HG03520 (cell line): ENCODE results near the gene ABCB8.

Experiments used
- ATAC-seq: cut with Tn5 transposase; IDR thresholded peaks from one replicate; pipeline ENCODE4 v1.9.1; 2021; ENCODE audit warnings: mild to moderate bottlenecking, moderate library complexity; ENCODE audit not compliant: unreplicated experiment

ABCB8 gene

DNA sequence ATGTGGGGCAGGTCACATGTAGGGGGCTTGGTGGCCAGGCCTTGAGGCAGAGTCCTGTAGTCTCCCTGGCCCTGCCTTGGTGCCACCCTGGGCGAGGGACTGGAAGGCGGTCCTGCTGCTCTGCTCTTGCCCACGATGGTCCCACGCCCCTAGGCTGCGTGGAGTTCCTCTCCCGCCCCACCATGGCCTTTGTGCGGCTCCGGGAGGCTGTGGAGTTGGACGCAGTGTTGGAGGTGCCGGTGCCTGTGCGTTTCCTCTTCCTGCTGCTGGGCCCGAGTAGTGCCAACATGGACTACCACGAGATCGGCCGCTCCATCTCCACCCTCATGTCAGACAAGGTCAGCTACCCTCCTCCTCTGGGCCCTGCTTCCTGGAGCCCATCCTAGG lies 42.3 kb downstream of the ABCB8 start:
- ATAC-seq: no peak

DNA sequence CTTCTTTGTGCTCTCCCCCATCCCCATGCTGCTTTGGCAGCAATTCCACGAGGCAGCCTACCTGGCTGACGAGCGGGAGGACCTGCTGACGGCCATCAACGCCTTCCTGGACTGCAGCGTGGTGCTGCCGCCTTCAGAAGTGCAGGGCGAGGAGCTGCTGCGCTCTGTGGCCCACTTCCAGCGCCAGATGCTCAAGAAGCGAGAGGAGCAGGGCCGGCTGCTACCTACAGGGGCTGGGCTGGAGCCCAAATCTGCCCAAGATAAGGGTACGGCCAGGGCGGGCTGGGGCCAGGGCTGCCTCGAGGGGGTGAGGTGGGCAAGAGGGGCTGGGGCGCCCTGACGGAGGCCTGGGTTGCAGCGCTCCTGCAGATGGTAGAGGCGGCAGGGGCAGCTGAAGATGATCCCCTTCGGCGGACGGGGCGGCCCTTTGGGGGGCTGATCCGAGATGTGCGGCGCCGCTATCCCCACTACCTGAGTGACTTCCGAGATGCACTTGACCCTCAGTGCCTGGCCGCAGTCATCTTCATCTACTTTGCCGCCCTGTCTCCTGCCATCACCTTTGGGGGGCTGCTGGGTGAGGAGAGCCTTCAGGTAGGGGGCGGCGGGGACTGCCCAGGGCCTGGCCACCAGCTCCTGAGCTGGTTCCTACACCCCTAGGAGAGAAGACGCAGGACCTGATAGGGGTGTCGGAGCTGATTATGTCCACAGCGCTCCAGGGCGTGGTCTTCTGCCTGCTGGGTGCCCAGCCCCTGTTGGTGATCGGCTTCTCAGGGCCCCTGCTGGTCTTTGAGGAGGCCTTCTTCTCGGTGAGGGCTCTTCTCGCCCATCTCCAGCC lies 43.0 kb downstream of the ABCB8 start:
- no peak for ATAC-seq

DNA sequence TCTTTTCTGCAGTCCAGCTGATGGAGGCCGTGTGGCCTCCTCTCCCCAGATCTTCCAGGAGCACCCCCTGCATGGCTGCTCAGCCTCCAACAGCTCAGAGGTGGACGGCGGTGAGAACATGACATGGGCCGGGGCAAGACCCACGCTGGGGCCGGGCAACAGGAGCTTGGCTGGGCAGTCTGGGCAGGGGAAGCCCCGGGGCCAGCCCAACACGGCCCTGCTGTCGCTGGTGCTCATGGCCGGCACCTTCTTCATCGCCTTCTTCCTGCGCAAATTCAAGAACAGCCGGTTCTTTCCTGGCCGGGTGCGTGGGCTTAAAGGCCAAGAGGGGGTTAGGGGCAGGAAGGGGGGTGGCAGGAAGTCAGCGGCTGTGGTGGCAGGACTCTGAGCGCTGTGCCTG lies 45.7 kb downstream of the ABCB8 start:
- no peak for ATAC-seq

DNA sequence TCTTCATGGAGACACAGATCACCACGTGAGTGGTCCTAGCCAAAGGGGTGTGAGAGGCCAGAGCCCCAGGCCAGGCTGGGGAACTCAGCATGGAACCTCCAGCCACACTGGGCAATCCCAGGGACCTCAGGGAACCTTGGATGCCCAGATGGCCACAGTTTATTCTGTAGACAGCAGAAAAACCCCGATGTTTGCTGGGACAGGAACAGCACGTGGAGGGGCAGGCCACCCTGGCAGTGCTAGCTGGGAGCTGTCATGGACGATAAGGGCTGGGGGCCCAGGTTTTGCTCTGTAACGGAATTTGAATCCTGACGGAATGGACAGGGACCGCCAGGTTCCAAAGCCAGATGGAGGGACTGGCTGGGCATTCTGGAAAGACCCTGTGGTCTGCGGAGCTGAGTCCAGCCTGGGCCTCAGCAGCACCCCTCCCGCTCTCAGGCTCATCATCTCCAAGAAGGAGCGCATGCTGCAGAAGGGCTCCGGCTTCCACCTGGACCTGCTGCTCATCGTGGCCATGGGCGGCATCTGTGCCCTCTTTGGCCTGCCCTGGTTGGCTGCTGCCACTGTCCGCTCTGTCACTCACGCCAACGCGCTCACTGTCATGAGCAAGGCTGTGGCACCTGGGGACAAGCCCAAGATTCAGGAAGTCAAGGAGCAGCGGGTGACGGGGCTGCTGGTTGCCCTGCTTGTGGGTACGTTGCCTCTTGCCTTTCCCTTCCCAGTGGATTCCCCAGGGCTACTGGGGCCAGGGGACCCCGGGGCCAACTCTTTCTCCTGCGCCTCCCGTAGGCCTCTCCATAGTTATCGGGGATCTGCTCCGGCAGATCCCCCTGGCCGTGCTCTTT lies 46.8 kb downstream of the ABCB8 start:
- ATAC-seq: no peak

DNA sequence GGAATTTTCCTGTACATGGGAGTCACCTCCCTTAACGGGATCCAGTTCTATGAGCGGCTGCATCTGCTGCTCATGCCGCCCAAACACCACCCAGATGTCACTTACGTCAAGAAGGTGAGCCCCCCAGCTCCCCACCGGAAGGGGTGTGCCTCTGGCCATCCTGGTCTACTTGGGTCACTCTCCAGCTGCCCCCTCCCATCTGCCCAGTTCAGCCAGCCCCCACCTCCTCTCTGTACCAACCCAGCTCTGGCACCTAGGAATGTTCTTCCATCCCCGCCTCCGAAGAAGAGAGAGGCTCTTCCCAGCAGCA lies 47.4 kb downstream of the ABCB8 start:
- ATAC-seq: no peak

DNA sequence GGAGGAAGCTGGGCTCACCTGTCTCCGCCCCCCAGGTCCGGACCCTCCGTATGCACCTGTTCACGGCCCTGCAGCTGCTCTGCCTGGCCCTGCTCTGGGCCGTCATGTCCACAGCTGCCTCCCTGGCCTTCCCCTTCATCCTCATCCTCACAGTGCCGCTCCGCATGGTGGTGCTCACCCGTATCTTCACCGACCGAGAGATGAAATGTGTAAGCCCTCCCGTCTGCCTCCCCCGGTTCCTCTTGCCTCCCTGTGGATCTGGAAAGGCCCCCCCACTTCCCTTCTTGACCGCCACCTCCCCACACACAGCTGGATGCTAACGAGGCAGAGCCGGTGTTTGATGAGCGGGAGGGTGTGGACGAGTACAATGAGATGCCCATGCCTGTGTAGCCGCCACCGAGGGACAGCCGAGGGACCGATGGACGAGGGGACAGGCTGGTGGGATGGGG lies 47.8 kb downstream of the ABCB8 start:
- no peak for ATAC-seq

DNA sequence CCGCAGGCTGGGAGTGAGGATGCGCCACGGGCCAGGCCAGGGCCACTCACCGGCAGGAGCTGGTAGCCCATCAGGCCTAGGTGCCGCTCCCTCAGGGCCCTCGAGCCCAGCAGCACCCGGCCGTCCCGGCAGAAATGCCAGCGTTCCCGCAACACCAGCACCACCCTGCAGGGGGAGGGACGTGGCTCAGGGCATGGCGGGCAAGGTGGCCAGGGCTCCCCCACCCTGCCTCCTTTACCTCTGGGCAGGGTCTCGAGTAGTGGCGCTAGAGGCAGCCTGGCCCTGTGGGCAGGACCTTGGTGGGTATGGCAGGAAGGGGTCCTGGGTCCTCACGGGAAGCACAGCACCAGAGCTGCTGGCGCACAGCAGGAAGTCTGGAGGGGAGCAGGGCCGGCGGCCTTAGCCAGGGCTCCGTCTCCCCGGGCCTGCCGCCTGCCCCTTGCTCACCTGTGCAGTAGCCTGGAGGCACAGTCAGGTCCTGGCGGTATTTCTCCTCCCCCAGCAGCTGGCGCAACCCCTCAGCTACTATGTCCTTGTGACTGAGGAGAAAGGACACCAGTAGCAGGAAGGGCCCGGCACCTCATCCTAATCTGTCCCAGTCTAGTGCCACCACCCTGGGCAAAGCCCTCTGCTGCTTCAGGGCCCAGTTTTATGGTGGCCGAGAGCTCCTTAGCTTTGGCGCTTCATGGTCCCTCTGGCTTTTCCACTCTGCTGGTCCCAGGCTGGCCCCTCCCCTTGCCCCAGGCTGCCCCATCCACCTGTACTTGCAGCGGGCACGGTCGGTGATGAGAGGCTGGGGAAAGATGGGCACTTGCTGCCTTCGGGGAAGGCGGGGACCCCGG lies 48.8 kb downstream of the ABCB8 start:
- no peak for ATAC-seq

DNA sequence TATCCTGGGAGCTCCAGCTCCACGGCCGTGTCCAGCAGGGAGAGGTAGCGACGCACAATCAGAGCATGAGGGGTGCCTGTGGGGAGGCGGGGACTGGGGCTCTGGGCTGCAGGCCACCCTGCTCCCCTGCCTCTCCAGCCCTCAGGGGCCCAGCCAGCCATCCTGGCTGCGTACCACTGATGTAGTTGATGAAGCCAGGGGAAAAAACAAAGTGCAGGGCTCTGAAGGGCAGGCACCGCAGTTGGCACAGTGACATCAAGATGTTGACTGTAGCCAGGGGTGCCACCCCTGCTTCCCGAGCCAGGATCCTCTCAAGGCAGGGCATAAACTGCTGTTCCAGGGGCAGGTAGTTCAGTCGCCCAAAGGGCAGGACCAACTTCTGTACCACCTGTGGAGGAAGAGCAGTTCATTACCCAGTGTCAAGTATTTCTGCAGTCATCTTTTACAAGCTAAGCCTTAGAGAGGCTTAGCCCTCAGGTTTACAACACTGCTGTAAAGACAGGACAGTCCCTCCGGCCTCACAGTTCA lies 49.5 kb downstream of the ABCB8 start:
- no peak for ATAC-seq

DNA sequence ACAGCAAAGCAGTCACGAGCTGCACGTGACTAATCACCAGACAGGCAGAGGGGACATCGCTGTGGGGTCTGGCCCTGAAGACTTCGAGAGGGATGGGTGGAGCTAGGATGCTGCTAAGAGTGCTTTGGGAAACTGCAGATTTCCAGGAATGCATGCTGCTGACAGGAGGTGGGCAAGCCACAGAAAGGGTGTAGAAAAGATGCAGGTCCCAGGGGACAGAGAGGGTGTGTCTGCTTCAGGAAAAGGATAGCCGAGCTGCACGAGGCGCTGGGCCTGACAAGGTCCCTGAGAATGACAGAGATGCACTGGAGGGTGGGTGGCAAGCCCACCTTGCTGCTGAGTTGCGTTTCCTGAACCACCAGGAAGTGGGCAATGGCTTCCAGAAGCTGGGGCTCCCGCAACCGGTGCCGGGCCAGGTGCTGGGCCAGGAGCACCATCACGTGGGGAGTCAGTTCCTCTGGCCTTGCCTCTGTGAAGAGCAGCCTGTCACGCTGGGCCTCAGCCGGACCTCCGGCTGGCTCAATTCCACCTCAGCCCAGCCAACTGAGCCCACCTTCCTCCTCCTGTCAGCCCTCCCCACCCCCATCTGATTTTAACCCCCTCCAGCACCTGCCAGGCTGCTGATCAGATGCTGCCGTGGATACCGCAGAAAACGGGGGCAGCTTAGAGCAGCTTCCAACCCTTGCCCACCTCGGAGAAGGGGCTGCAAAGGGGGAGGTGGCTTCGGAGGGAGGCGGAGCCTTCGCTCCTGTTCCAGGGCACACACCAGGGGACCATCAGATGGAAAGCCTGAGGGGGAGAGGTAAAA lies 50.2 kb downstream of the ABCB8 start:
- no peak for ATAC-seq

DNA sequence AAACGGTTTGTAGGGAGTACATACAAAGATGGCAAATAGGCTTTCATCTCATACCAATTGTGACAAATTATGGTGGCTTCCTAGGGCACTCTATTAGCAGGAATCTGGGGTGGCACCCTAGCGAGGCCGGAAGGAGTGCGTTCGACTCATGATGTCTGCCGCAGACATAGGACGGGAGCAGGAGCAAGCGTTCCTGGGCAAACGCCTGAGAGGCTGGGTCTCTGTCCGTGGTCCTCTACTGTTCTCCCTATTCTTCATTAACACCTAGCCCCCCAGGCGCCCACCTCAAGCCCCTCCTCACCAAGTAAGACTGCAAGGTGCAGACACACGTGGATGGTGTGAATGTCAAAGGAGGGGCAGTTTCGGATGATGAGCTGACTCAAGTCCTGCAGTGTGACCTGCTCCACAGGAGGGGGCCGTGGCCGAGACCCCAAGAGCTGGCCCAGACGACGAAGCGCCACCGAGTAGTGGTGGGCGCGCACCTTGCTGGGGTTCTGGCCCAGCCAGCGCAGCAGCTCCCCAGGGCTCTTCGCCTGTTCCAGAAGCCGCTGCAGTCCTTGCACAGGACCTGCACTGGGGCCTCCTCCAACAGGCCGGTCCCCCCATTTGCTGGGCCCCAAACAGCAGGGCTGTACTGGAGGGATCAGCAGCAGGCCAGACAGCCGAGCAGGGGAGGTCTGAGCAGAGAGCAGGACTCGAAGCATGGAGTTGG lies 51.1 kb downstream of the ABCB8 start:
- no peak for ATAC-seq

DNA sequence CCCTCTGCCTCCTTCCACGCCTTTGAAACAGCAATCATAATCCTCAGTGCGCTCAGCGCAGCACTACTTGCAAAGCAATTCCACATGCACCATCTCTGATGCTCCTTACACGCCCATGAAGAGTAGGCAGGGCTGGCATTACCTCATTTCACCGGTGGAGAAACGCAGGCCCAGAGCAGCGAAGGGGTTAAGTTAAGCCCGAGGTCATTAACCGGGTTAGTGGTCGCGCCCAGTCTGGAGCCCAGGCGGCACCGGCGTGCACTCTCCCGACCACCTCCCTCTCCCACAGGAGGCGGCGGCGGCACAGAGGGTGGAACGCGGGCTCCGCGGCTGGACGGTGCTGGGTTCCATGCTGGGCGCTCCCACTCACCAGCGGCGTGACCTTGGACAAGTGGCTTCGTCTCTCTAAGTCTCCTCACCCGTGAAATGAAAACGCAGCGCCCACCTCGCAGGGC lies 51.8 kb downstream of the ABCB8 start:
- ATAC-seq: no peak

DNA sequence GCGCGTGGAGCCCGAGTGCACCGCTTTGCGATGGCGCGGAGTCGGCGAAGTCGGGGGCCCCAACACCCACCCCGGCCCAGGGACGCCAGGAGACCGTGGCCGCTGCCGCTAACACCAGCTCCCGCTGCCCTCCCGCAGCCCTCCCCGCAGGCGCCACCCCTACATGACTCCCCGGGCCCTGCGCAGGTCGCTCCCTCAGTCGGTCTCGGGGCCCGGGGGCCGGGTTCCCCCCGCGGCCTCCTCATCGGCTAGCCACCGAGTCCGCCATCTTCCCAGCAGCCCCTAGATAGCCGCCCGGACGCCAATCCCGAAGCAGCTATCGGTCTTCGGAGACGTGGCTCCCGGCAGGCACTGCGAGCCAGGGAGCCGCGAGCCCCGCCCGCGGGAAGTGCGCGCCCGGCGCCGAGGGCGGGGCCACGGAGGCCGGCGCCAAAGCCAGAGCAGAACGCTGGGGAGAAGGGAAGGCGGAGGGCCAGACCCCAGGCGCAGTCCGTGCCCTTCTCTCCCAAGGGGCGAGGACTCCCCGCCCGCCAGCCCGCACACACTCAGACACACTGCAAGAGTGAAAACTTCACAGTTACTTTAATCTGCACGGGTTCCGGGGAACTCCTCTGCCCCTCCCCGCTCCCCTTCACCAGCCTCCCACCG lies 52.4 kb downstream of the ABCB8 start, which contains the start of gene FASTK:
Gene FASTK (minus strand): TSS at position 288 of the 648 bp plus-strand sequence. CDS start 43 bp downstream, at position 245.
- peak; percentile 76 for ATAC-seq

DNA sequence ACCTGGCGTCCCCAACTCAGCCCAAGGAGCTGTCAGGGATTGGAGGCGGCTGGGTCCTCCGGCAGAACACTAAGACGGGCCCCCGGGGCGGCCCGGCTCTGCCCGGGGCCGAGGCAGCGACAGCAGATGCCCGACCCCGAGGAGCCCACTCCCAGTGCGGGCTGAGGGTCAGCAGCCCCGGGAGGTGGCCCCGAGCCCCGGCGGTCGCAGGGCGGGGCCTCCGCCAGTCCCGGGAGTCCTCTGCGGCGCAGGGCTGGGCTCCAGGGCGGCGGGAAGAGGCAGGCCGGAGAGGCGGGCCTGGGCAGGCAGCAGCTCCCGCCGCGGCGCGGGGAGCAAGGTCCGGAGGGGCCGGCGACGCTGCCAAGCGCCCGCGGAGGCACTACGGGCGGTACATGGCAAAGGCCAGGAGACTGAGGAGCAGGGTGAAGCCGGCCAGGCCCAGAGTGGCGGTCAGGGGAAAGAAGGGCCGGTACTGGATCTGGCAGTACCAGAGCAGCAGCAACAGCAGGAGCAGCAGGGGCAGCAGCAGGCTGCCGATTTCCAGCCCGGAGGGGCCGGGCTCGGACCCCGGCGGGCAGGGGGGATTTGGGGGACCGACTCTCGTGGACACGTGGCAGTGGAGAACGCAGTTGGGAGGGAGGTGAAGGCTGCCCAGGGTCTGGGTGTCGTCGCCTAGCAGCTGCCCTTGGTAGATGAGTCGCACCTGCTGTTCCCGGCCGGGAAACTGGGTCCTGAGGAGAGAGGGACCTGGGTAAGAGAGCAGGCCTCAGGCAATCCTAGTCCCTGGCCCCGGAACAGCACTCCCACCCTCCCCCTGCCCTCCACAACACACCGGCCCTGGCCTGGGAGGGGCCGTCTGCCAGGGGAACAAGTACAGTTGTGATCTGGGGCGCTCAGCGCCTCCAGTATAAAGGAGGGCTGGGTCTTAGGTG lies 53.2 kb downstream of the ABCB8 start:
- ATAC-seq: no peak

DNA sequence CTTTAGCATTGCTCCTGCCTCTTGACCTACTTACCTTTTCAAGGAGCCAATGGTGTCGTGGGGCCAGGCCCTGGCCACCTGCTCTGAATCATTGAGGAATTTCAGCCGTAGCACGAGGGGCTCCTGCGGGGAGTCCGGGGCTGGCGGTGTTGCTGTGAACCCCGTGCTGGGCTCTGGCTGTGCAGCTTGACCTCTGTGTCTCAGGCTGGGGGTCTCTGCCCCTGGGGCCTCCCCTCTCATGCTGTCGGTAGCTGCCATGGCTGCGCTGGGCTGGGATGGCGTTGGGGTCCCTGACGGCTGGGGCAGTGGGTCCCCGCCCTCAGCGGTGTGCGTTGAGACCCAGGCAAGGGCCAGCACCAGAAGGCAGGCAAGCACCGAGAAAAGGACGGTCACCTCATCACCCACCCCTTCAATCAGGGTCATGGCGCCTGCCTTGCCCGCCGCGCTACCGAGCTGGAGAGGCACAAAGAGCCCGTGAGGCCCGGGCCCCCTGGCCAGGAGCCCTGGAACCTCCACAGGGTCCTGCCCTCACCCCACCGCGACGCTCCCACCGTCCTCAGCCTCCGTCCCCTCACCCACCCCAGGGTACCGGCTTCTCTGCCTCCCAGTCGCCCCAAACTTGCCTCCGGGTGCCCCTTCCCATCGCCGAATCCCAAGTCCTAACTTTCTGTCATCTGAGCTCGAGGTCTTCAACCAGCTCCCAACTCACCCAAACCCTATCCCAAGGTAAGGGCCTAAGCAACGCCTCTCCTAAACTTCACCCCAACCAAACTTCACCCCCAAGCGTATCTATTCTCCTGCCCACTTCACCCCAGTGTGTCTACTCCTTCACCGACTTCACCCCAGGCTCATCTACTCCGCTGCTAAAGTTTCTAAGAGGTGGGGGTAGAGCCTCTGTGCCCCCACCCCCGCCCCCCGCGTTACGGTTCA lies 54.2 kb downstream of the ABCB8 start:
- no peak for ATAC-seq

DNA sequence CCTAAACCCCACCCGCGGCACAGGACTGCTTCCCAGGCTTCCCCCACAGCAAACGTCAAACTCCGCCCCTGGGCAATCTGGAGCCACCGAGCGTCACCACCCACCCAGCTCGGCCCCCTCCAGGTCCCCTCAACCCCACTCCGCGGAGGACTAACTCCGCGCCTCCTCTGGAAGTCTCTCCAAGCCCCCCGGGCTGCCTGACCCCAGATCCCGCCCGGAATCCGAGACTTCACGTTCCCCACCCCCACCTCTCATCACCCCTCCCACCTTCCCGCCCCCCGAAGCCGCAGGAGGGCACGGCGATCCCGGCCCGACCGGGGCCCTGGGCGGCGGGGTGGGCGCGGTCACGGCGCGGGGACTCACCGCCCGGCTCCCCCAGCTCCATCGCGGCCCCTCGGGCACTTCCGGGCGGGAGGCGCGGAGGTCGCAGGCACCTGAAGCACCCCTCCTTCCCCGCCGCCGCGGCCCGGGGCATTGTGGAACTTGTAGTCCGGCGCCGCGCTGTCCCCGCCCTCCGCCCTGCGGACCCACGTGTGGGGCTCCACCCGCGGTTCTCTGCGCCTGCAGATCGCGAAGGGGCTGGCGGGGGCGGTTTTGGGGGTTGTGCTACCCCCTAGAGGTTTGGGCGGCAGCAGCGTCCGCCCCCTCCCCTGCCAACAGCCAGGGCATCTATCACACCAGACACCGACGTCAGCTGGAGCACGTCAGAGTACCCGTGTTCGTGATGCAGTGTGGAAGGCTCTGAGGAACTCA lies 55.0 kb downstream of the ABCB8 start, which contains the start of gene TMUB1:
Gene TMUB1 (minus strand): TSS at position 423 of the 753 bp plus-strand sequence. CDS start 930 bp downstream, outside the sequence.
- peak; percentile 39 for ATAC-seq

DNA sequence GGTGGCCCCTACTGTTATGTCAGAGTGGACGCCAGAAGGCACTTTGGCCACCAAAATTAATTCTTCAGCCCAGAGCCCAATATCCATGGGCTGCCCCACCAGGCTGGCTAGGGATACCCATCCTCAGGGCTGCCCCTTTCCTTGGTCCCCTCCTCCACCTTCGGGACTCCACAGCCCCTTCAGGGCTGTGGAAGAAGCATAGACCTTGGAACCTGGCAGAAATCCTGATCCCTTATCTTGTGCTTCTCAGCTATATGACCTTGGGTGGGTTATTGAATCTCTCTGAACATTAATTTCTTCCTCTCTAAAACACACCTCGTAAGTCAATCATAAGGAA lies 55.5 kb downstream of the ABCB8 start:
- no peak for ATAC-seq
